ENCODE measurements around the gene CNOT6L.
"Not testable (repeated sequence)": the region's sequence is repeated elsewhere in the genome, so short reads cannot be mapped to it uniquely, and the experiment has no call there.

The CNOT6L gene

DNA sequence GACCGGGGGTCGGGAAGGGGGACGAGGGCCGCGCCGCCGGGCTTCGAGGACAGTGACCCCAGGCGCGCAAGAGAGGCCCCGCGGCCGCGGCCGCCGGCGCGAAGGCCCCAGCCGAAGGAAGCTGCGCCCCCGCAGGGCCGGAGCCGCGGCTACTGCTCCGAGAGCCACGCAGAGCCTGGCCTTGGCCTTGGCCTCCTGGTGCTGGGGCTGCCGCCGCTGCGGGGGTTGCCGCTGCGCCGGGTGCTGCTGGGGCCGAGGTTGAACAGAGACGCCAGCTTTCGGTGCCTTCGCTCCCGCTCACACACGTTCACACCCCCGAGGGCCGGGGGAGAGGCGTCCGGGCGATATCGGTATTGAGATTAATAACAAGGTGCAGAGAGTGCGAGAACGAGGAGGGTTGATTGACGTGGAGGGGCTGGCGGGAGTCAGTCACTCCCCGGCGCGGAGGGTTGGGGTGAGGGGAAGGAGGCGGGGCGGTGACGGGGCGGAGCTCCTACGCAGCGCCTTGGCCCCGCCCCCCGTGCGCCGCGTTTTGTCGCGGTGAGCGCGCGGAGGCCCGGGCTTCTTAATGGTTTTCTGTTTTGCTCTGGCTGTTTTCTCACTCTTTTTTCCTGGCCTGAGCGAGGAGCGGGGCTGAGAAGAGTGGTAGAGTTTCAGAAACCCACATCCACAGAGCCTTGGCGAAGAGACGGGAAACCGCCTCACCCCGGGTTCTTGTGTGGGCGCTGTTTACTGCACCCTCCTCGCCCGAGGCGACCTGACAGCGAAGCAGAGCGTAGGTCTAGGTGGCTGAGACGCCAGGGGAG, 878 bp upstream of the CNOT6L start:
- peak; percentile 80 for DNase-seq

GRCh38 chr4:77819404-77819842, 255 bp upstream of the CNOT6L start:
- DNase-seq = no peak

- peak; percentile 85 for DNase-seq
Observed at GRCh38 chr4:77818073-77818601, 1.0 kb downstream of the CNOT6L start.

- DNase-seq = peak; percentile 15
Observed at GRCh38 chr4:77817304-77818072, 1.7 kb downstream of the CNOT6L start.

- no peak for DNase-seq
Observed at GRCh38 chr4:77816546-77816945, 2.6 kb downstream of the CNOT6L start.

DNA sequence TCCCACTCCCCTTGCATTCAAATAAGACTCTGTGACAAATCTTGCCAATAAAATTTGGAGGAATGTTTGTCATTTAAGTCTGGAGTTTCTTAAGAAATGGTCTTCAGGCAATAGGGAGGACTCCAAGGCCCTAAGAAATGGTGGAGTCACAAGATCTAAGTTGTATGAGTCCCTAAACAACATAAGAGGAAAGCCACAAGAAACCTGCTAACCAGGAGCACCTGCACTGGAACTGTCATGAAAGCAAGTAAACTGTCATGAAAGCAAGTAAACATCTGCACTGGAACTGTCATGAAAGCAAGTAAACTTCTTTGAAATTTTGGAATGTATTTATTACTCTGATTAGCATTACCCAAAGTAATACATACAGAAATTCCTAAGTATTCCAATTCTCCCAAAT, 3.5 kb downstream of the CNOT6L start:
- no peak for DNase-seq

DNA sequence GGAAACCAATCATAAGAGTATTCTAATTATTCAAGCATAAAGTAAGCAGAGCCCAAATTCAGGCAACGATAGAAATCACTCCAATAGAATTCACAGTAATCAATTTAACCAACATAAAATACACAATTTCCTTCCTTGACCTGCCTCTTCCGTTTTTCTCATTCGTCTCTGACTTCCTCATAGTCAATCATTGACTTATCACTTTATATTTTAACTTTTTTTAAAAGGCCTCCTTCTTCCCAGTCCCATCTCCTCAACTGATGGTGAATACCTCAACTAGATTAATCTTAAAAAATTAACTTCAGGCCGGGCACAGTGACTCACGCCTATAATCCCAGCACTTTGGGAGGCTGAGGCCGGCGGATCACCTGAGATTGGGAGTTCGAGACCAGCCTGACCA, 13.3 kb downstream of the CNOT6L start:
- DNase-seq = no peak

DNA sequence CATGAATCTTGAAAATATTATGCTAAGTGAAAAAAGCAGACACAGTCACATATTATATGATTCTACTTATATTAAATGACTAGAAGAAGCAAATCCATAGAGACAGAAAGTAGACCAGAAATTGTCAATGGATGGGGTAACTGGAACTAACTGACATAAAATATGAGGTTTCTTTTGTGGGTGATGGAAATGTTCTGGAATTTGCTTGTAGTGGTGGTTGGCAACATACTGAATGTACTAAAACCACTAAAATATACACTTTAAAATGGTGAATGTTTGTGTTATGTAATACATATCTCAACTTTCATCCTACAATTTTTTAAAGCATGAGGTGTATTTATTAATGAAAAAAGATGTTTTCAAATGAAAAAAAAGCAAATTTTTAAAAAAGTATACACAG, 14.7 kb downstream of the CNOT6L start:
- DNase-seq = peak; percentile 40

DNA sequence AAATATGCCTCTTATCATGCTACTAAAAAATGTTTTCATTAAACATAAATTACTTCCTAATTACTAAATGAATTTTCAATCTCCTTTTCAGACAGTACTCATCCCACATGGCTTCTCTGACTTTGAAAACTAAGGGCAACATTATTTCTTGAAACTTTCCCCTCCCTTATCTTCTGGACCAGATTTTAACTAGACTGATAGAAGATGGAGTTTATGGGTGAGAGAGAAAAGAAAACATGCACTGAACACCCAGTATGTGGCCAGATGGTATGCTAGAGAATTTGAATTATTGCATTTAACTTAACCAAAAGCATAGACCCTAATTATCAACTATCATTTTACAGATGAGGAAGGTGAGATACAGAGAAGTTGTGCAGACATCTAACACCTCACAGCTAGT, 16.8 kb downstream of the CNOT6L start:
- DNase-seq = no peak

- no peak for DNase-seq
Observed at GRCh38 chr4:77801260-77801608, 17.9 kb downstream of the CNOT6L start.

GRCh38 chr4:77800483-77801259, 18.5 kb downstream of the CNOT6L start:
- no peak for DNase-seq

DNA sequence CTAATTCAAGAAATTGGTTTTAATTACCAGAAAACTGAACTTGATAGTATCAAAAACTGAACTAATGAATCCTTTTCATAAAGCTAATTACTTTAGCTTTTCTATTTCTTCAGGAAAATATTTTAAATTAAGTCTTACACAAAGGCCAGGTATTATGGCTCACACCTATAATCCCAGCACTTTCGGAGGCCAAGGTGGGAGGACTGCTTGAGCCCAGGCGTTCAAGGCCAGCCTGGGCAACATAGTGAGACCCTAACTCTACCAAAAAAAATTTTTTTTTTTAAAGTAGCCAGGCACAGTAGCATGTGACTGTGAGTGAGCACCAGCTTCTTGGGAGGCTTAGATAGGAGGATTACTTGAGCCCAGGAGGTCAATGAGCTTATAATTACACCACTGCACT, 19.1 kb downstream of the CNOT6L start:
- no peak for DNase-seq

- DNase-seq = no peak
Observed at GRCh38 chr4:77798385-77798784, 20.8 kb downstream of the CNOT6L start.

DNA sequence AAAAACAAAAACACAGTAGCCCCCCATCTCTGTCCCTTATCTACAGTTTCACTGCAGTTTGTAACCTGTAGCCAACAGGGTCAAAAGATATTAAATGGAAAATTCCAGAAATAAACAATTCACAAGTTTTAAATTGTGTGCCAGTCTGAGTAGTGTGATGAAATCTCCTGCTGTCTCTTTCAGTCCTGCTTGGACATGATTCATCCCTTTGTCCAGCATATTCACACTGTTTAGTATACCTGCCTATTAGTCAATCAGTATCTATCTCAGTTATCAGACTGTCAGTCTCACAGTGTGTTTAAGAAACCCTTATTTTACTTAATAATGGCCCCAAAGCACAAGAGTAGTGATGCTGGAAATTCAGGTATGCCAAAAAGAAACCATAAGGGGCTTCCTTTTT, 21.9 kb downstream of the CNOT6L start:
- no peak for DNase-seq

GRCh38 chr4:77795326-77795725, 23.8 kb downstream of the CNOT6L start:
- DNase-seq = no peak

- no peak for DNase-seq
Observed at GRCh38 chr4:77790146-77790545, 29.0 kb downstream of the CNOT6L start.

- DNase-seq = no peak
Observed at GRCh38 chr4:77788990-77789389, 30.2 kb downstream of the CNOT6L start.

DNA sequence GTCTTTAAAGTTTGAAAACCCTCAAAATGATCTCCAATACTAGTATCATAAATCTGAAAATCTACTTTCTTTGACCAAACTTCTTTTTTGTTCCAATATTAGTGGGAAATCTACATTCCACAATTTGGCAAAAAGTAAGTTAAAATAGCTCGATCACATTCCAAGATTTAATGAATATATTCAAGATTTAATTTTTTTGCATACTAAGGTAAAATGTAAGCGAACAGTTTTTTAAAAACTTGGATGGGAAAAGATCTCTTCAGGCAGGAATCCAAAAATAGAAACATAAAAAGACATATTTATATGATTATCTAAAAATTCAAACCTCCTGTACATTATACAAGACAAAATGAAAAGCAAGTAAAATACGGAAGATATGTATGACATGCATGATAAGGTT, 31.2 kb downstream of the CNOT6L start:
- no peak for DNase-seq

DNA sequence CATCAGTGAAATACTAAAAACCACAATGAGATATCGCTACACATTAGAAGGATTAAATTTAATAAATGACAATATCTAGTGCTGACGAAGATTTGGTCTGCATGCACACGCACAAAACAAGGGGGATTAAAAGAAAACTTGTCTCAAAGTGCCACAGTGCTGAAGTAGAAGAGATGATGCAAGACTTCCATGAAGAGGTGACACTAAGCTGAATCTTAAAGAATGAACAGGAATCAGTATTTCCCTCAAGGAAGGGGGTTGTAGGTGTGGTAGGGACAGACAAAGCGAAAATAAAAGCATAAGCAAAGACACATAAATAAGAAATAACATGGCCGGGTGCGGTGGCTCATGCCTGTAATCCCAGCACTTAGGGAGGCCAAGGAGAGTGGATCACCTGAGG, 33.5 kb downstream of the CNOT6L start:
- no peak for DNase-seq

DNA sequence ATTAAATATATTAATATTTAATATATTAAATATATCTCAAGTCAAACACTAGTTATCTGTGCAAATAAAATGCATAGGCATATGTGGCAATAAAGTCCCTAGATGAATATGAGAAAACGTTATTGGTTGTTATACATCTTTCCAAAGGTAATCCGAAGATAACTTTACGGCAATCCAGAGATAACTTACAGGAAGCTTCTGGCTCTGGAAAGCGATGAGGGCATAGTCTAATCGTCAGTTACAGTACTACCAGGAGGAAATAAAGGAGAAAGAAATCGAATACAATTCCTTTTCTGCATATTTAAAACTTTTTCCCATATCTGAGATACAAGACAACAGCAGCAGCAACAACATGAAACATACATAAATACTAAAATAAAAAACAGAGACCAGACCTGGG, 35.3 kb downstream of the CNOT6L start:
- DNase-seq = no peak

- DNase-seq = no peak
Observed at GRCh38 chr4:77782102-77782835, 36.9 kb downstream of the CNOT6L start.

DNA sequence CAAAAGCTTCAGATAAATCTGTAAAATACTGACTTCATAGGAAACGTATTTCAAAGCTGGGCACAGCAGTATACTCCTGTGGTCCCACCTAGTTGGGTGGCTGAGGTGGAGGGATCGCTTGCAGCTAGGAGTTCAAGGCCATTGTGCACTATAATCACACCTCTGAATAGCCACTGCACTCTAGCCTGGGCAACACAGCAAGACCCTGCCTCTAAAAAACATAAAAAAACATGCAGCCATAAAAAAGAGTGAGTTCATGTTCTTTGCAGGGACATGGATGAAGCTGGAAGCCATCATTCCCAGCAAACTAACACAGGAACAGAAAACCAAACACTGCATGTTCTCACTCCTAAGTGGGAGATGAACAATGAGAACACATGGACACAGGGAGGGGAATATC, 38.4 kb downstream of the CNOT6L start:
- not testable (repeated sequence) for DNase-seq

Measured in EL (cell line).